ENCODE results near the gene SAMSN1. TPM values are rescaled to one million over a fixed set of nuclear protein-coding genes. Genes with fewer than 3 reads are reported as not detected.

The SAMSN1 gene
- total and polyA plus RNA-seq, 9 of the 15 experiments (the other 6 are each of a cell fraction or from before 2014, with no cell fraction given): 101 to 223 (median 159) TPM

DNA sequence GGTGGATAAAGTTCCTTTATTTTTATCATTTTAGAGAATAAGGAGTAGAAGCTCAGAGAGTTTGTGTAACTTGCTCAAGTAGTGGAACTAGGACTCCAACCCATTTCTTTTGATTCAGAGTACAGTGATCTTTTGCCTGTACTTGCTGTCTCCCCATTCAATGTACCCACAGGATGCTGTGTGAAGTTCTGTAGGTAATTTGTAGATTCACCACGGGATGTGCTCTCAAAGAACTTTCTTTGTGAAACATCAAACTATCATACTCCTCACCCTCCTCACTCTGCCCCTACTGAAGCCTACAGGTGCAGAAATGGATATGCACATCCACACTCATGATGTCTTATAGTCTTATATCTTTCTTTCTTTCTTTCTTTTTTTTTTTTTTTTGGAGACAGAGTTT, 97.3 kb downstream of the SAMSN1 start:
- TF ChIP-seq ZNF444 (CRISPR knock-in tag; IDR thresholded peaks at IDR 0.05): no peak
- no peak for TF ChIP-seq BRD4 (IDR thresholded peaks at IDR 0.05)
- TF ChIP-seq CHD1 (IDR thresholded peaks at IDR 0.05; ENCODE audit: low read length): no peak
- TF ChIP-seq ZNF282 (CRISPR knock-in tag; IDR thresholded peaks at IDR 0.05): no peak
- no peak for TF ChIP-seq TAF7 (tag; IDR thresholded peaks at IDR 0.05)
- no peak for TF ChIP-seq NR1H2 (CRISPR knock-in tag; IDR thresholded peaks at IDR 0.05)
- no peak for TF ChIP-seq ZNF766 (CRISPR knock-in tag; conservative IDR thresholded peaks at IDR 0.05)
- no peak for TF ChIP-seq MTA2 (IDR thresholded peaks at IDR 0.05; ENCODE audit: low read depth)
- no peak for TF ChIP-seq ZNF217 (CRISPR knock-in tag; IDR thresholded peaks at IDR 0.05)
- no peak for TF ChIP-seq CREB1 (IDR thresholded peaks at IDR 0.05)
- TF ChIP-seq CREB1 (CRISPR knock-in tag; IDR thresholded peaks at IDR 0.05): no peak
- no peak overlapping the region for H3K27ac ChIP-seq (ENCODE audit: extremely low read depth, low read depth, low read length)
- H3K79me2 ChIP-seq (ENCODE audit: control insufficient read depth, insufficient read depth, low read length): no peaks in the 10 kb centered on the region
- ChIA-PET POLR2A (no interaction called here), CTCF (ENCODE audit: low intra/inter-chr PET ratio) (no interaction called here)
- H3K27me3 ChIP-seq (ENCODE audit: control insufficient read depth in 2 of 2, insufficient read depth in 2 of 2, low read length in 2 of 2): no peaks in the 10 kb centered on the region
- H3K9ac ChIP-seq (ENCODE audit: insufficient read depth in 1 of 2, low read depth in 2 of 2, low read length in 2 of 2): no peak overlapping the region
- 60% methylated on average over 1 of the region's 1 CpG for WGBS (ENCODE audit: insufficient coverage, low coverage, missing lambda C conversion rate)
- no peaks in the 10 kb centered on the region for H3K9me3 ChIP-seq (replicated peaks; ENCODE audit: control insufficient read depth, insufficient read depth, low read depth, low read length)
- H2AFZ ChIP-seq (ENCODE audit: low read depth, low read length): 0 out of 2 replicates have a peak overlapping the region, but pooled peaks have one; percentile 34
- FAIRE-seq (no peak), ATAC-seq (no peak), DNase-seq (ENCODE audit: extremely low read depth in 1 of 4, low spot score in 3 of 4) (no peak)
- H3K9me1 ChIP-seq (ENCODE audit: control insufficient read depth, insufficient read depth, low read length): no peaks in the 10 kb centered on the region
- no peak overlapping the region for H3K4me2 ChIP-seq (ENCODE audit: insufficient read depth, low read length)
- in situ Hi-C loops (cut with MboI) (loop anchor here (5.0 kb wide), 1 partner anchor 299 kb away; no protein-coding TSS in a partner anchor), intact Hi-C loops (cut with micrococcal nuclease) (no loop called here)
- no peaks in the 10 kb centered on the region for H4K20me1 ChIP-seq (replicated peaks; ENCODE audit: control insufficient read depth, insufficient read depth, low read length)
- no peaks in the 10 kb centered on the region for H3K36me3 ChIP-seq (ENCODE audit: control insufficient read depth, insufficient read depth, low read length)
- BruUV-seq (replicated peaks): no TSS peak
- H3K4me1 ChIP-seq (replicated peaks in 1 of 2; ENCODE audit: control insufficient read depth in 2 of 2, insufficient read depth in 2 of 2, low read length in 2 of 2): peaks cover 13 to 46% of the 10 kb centered on the region in 2 experiments
- H3K4me3 ChIP-seq: no peak overlapping the region

Data from K562 (cell line).